Skeletal muscle tissue (tissue), 4 donors: ENCODE results near the gene EPHB1. TPM values are rescaled to one million over a fixed set of nuclear protein-coding genes. Genes with fewer than 3 reads are reported as not detected.

ENCODE experiments used
- H3K27ac ChIP-seq: one replicate; pipeline ENCODE4 v1.7.0; 2013; ENCODE audit warnings: mild to moderate bottlenecking, low read depth, low read length, inconsistent platforms
- H3K27me3 ChIP-seq, 3 donors: one replicate each; pipeline ENCODE4 v1.7.0; 2013; ENCODE audit warnings: low read length in 3 of 3; ENCODE audit not compliant: control insufficient read depth in 3 of 3, insufficient read depth in 3 of 3
- H3K36me3 ChIP-seq, 3 donors: one replicate each; pipeline ENCODE4 v1.7.0; 2013; ENCODE audit warnings: low read length in 3 of 3; ENCODE audit not compliant: control insufficient read depth in 3 of 3, insufficient read depth in 3 of 3
- H3K4me1 ChIP-seq, 3 donors: one replicate each; pipeline ENCODE4 v1.7.0; 2013; ENCODE audit warnings: low read length in 3 of 3, mild to moderate bottlenecking in 3 of 3; ENCODE audit not compliant: control insufficient read depth in 3 of 3, insufficient read depth in 3 of 3
- H3K4me3 ChIP-seq, 3 donors: one replicate each; pipeline ENCODE4 v1.7.0; 2013; ENCODE audit warnings: low read length in 3 of 3
- H3K9ac ChIP-seq, 3 donors: one replicate each; pipeline ENCODE4 v1.7.0; 2013; ENCODE audit warnings: low read length in 3 of 3, mild to moderate bottlenecking in 3 of 3, moderate library complexity in 2 of 3, low read depth in 1 of 3
- H3K9me3 ChIP-seq, 3 donors: one replicate each; pipeline ENCODE4 v1.7.0; 2013; ENCODE audit warnings: low read length in 3 of 3; ENCODE audit not compliant: control insufficient read depth in 3 of 3
- total RNA-seq: library from RNA; depleted of rRNA; stranded (reverse); fragments of >200 nt; gene quantifications from one replicate; pipeline ENCODE4 v1.2.3, GENCODE V29; 2014
- donor health status: Osteomylitis.

Gene EPHB1
- total RNA-seq, 1 donor from 2014 or later, result 5.7 TPM

DNA sequence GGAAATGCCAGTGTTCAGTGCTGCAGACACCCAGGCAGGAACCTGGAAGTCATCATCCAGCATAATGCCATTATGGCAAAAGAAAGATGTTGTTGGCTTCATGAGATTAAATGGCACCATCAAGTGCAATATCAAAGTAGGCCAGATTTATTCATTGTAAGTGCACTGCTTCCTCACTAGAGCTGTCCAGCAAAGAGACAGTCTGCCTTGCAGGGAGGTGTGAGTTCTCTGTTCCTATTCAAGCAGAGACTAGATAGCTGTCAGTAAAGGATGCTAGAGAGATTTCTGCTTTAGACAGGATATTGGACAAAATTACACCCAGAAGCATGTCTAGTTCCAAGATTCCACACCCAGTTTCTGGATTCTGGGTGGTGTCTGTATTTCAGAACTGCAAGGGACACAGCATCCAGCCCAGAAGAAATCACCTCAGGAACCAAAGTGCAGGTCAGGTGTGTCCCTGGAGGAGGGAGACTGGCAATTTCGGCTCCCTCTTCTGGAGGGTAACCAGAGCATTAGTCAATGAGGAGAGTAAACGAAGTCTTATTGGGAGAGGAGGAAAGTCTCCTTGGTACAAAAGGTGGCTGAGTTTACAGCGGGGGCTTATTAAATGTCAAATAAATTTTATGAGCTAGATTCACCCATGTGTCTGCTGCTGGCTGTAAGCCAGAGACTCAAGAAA, 377.3 kb downstream of the EPHB1 start:
- no peak overlapping the region for H3K27ac ChIP-seq
- no peaks in the 10 kb centered on the region for H3K36me3 ChIP-seq
- H3K27me3 ChIP-seq, result no peaks in the 10 kb centered on the region
- H3K9me3 ChIP-seq, result no peaks in the 10 kb centered on the region
- no peak overlapping the region for H3K4me3 ChIP-seq
- H3K9ac ChIP-seq, result no peak overlapping the region
- H3K4me1 ChIP-seq, result peaks cover 9 to 13% (median 11%) of the 10 kb centered on the region in 3 donors

DNA sequence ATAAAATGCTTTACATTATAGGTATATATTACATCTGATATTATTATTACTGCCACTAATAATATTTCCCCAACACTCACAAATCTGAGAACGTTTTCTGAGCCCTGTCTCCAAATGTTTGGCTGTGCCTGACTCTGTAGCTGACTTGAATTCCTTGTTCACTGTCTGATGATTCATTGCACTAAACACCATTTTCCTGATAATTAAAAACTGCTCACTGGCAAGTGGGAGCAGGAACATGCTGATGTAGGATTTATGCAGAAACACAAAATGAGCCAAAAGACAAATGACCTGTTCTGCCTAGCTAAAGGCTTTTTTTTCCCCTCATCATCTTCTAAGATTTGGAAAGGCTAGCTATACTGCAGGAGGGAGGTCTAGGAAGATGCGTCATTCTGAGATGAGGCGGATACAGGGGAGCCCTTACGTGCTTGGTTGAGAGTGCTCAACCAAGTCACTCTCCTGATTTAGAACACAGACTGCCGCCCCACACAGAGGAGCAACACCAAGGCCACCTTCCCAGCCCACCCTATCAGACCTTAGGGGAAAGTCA, 380.7 kb downstream of the EPHB1 start:
- Histone ChIP-seq H3K9me3 (no peaks in the 10 kb centered on the region), H3K4me3 (no peak overlapping the region), H3K36me3 (peaks cover 0 to 5% (median 0%) of the 10 kb centered on the region in 3 donors), H3K9ac (no peak overlapping the region), H3K27me3 (no peaks in the 10 kb centered on the region), H3K27ac (no peak overlapping the region), H3K4me1 (no peaks in the 10 kb centered on the region)

DNA sequence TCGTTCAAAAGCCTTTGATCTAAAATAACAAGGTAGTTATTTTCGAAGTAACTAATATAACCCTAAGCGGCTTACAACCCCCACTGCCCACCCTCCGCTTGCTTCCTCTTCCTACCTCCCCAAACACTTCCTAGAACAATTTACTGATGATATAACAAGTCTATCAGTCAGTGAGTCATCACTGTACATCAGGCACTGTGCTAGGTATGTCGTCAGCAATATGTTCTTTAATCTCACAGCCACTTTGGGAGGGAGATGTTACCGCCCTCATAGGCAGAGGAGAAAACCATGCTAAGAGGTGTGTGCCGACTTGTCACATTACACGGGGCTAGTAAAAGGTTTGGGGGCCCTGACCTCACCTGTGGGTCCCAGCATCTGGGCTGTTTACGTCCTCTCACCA, 381.8 kb downstream of the EPHB1 start:
- H3K9me3 ChIP-seq, result no peaks in the 10 kb centered on the region
- no peaks in the 10 kb centered on the region for H3K4me1 ChIP-seq
- H3K36me3 ChIP-seq, result peaks cover 0 to 5% (median 0%) of the 10 kb centered on the region in 3 donors
- no peak overlapping the region for H3K9ac ChIP-seq
- no peak overlapping the region for H3K27ac ChIP-seq
- no peaks in the 10 kb centered on the region for H3K27me3 ChIP-seq
- no peak overlapping the region for H3K4me3 ChIP-seq

DNA sequence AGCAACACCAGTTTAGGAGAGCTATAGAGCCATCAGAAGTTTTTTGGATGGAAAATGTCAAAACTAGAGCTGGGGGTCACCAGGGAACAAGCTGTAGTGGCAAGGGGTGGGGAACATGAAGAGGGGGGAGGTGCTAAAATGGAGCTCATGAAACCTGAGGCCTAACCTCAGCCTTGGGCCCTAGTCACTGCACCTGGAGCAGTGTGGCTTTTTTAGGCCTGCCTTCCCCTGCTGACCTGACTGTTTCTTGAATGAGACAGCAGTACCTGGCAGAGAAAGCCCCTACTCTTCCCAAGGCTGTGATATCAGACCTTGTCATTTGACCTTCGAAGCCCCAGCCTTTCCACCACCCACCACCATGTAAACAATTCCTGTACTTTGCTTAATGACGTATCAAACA, 383.5 kb downstream of the EPHB1 start:
- Histone ChIP-seq H3K9ac (no peak overlapping the region), H3K27me3 (no peaks in the 10 kb centered on the region), H3K9me3 (no peaks in the 10 kb centered on the region), H3K27ac (no peak overlapping the region), H3K4me3 (no peak overlapping the region), H3K4me1 (no peaks in the 10 kb centered on the region), H3K36me3 (peaks cover 0 to 5% (median 0%) of the 10 kb centered on the region in 3 donors)

DNA sequence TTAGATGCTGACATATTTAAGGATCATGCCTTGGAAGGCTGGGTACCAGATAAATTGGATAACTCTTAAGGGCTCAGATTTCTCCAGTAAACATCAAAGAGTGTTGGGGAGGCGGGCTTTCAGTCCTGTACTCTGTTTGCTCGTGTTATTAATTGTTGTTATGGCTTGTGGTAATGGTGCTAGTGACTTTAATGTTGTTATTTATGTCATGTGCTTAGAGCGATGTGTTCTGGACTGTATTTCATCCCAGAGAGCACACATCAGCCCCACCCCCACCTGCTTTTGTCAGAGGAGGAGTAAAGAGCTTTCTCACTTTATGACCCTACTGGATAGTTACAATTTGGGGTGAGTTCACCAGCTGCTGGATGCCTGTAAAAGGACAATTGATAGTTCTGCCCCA, 386.3 kb downstream of the EPHB1 start:
- Histone ChIP-seq H3K9me3 (no peaks in the 10 kb centered on the region), H3K9ac (no peak overlapping the region), H3K27me3 (no peaks in the 10 kb centered on the region), H3K36me3 (peaks cover 0 to 5% (median 0%) of the 10 kb centered on the region in 3 donors), H3K27ac (no peak overlapping the region), H3K4me3 (no peak overlapping the region), H3K4me1 (no peaks in the 10 kb centered on the region)

DNA sequence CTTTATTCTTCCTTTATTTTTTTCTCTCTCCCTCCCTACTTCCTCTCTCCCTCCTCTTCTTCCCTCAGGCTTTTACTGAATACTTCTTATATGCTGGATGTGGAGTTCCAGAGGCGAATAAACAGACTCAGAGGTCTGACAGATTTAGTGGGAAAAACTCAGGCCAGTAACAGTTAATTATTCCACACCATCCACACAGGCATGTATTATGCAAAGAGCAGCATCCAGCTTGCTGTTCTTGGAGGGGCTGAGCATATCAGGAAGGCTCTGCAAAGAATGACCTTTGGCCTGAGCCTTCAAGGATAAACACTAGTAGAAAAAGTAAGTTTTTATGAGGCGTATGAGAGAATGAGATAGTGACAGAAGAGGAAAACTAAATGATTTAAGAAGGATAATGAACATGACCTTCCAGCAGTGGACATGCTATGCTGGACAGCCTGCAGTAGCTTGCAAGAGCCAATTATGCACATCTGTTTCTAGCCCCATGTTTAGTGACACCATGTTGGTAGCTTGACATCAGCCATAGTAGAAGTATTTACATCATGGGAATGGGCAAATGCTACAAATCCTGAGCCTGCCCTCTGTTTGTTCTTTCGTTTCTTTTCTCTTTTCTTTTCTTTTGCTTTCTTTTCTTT, 387.4 kb downstream of the EPHB1 start:
- Histone ChIP-seq H3K36me3 (peaks cover 0 to 5% (median 0%) of the 10 kb centered on the region in 3 donors), H3K4me3 (no peak overlapping the region), H3K9me3 (no peaks in the 10 kb centered on the region), H3K27me3 (no peaks in the 10 kb centered on the region), H3K27ac (no peak overlapping the region), H3K4me1 (no peaks in the 10 kb centered on the region), H3K9ac (no peak overlapping the region)

DNA sequence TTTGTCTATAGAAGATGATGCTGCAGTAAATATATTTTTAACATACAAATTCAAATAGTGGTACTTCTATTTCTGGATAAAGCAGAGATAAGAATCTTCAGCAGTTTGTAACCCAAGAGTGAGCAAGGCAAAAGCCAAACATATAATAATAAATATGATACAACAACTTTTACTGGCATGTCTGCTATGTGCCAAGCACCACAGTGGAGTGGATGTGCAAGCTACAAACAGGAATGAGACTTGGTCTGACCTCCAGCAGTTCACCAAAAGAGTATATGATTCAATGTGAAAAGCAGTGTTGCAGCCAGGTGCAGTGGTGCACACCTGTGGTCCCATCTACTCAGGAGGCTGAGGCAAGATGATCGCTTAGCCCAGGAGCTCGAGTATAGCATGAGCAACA, 395.6 kb downstream of the EPHB1 start:
- H3K4me1 ChIP-seq, result peaks cover 0 to 5% (median 0%) of the 10 kb centered on the region in 3 donors
- H3K9me3 ChIP-seq, result no peaks in the 10 kb centered on the region
- H3K4me3 ChIP-seq, result no peak overlapping the region
- no peaks in the 10 kb centered on the region for H3K36me3 ChIP-seq
- no peaks in the 10 kb centered on the region for H3K27me3 ChIP-seq
- H3K9ac ChIP-seq, result no peak overlapping the region
- H3K27ac ChIP-seq, result no peak overlapping the region

DNA sequence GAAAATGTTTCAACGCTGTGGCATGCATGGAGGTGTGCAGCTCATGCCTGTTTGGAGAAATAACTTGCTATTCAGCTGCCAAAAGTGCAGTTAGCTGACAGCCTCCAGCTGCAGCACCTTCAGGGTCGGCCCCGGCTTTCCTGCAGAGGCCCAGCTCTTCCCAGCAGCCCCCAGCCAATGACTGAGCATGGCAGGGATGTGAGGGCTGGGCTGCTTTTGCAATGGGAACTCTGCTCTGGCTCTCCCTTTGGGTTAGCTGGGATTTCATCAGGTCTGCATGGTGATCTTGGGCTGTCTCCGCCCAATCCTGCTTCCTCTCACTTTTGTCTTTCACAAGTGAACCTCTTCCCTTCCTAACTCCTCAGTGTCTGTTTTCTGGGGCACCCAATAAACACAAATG, 396.6 kb downstream of the EPHB1 start:
- Histone ChIP-seq H3K36me3 (peaks cover 0 to 2% (median 0%) of the 10 kb centered on the region in 3 donors), H3K9me3 (no peaks in the 10 kb centered on the region), H3K27ac (no peak overlapping the region), H3K27me3 (no peaks in the 10 kb centered on the region), H3K4me1 (peaks cover 0 to 5% (median 0%) of the 10 kb centered on the region in 3 donors), H3K4me3 (no peak overlapping the region), H3K9ac (no peak overlapping the region)

DNA sequence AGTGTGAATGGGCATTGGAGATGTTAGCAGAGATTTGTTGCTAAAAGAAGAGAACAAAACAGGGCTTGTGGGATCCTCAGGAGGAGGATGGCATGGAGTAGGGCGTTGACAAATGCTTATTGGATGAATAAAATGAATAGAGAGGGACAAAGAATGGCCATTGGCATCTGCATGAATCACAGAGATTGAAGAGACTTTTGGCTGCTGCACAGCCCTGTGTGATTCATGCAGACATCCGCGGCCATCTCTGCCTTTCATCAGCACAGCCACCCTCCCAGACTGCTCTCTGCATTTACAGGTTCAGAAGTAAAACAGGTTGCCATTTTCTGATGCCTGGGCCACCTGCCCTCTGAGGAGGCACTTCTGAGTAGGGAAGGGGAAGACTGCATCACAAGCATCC, 397.9 kb downstream of the EPHB1 start:
- Histone ChIP-seq H3K36me3 (peaks cover 0 to 2% (median 0%) of the 10 kb centered on the region in 3 donors), H3K9me3 (no peaks in the 10 kb centered on the region), H3K27ac (no peak overlapping the region), H3K4me1 (peaks cover 0 to 5% (median 0%) of the 10 kb centered on the region in 3 donors), H3K9ac (no peak overlapping the region), H3K27me3 (no peaks in the 10 kb centered on the region), H3K4me3 (no peak overlapping the region)

DNA sequence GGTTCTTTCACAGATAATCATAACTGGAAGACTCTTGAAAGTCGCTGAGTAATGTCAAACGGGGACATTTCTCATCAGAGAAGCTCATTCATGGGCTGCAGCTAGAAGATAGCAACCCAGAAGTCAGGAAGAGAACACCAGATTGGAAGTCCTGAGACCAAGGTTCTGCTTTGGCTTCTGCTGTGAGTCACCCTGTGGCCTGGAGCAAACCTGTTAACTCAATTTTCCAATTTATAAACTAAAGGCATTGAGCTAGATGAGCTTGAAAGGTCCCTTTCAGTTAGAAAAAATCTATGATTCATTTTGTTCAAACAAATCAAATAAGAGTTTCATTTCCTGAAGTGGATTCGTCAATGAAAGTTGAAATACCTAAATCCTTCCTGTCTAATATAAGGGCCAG, 402.2 kb downstream of the EPHB1 start:
- Histone ChIP-seq H3K9me3 (no peaks in the 10 kb centered on the region), H3K36me3 (peaks cover 0 to 2% (median 0%) of the 10 kb centered on the region in 3 donors), H3K27ac (no peak overlapping the region), H3K9ac (no peak overlapping the region), H3K27me3 (no peaks in the 10 kb centered on the region), H3K4me1 (no peaks in the 10 kb centered on the region), H3K4me3 (no peak overlapping the region)
